Natural killer cell treated with Interleukin-12 subunit alpha and Interleukin-12 subunit beta and Interleukin-15 and Interleukin-18, amount 100 ng/mL, for 72 hours (primary cell): ENCODE data around the gene G3BP2. TPM values are rescaled to one million over a fixed set of nuclear protein-coding genes. Genes with fewer than 3 reads are reported as not detected.
A peak's percentile ranks its signal among the peaks of the same experiment; 100 is the strongest.

Experiments
- ATAC-seq, 2 donors: fragments of 150-1000 bp; cut with Tn5 transposase in 1 of 2; sonication (Bioruptor Pico), chemical (Tn5 transposase) in 1 of 2; 2 replicates each; pipeline ENCODE4 v1.10.0; 2021
- DNase-seq: peaks from one replicate; pipeline ENCODE4 v3.0.0; 2022; ENCODE audit warnings: low spot score
- H3K27ac Mint-ChIP-seq, 2 donors: 1 replicate in 1 of 2; 2 replicates in 1 of 2; pipeline ENCODE4 v1.8.0; 2022; ENCODE audit warnings: mixed read lengths in 2 of 2, mild to moderate bottlenecking in 1 of 2, moderate library complexity in 1 of 2
- H3K27me3 Mint-ChIP-seq, 2 donors: 1 replicate in 1 of 2; 2 replicates in 1 of 2; pipeline ENCODE4 v1.8.0; 2022; ENCODE audit warnings: mixed read lengths in 2 of 2
- H3K36me3 Mint-ChIP-seq: one replicate; pipeline ENCODE4 v1.8.0; 2022; ENCODE audit warnings: mixed read lengths
- H3K4me1 Mint-ChIP-seq, 2 donors: 1 replicate in 1 of 2; 2 replicates in 1 of 2; pipeline ENCODE4 v1.8.0; 2022; ENCODE audit warnings: low read depth in 2 of 2, mixed read lengths in 2 of 2, mild to moderate bottlenecking in 1 of 2
- H3K4me3 Mint-ChIP-seq: one replicate; pipeline ENCODE4 v1.8.0; 2022; ENCODE audit warnings: mixed read lengths
- H3K9me3 Mint-ChIP-seq: 2 replicates; pipeline ENCODE4 v1.8.0; 2022; ENCODE audit warnings: mixed read lengths
- total RNA-seq, 2 donors: library from RNA; stranded (reverse); gene quantifications; one replicate each; pipeline ENCODE4 v1.2.3, GENCODE V29; 2022

G3BP2 gene
- total RNA-seq, 2 donors from 2014 or later, result 107 to 159 TPM

DNA sequence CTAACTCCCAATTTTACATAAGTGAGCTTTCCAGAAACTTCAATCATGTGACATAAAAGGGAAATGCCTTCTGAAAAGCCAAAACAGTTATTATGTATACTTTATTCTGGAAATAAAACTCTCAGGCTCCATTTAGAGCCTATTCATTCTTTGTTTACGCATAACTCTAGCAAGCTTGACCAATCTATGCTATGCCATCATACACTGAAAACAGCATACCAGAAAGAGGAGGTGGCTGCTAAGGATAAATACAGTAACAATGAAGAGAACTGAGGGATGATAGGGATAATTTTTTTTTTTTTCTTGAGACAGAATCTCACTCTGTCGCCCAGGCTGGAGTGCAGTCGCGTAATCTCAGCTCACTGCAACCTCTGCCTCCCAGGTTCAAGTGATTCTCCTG is 67.3 kb downstream of the G3BP2 start:
- Mint-ChIP-seq H3K4me3 (no peak overlapping the region), H3K9me3 (no peaks in the 10 kb centered on the region), H3K27ac (no peak overlapping the region), H3K27me3 (no peaks in the 10 kb centered on the region), H3K4me1 (no peaks in the 10 kb centered on the region), H3K36me3 (no peaks in the 10 kb centered on the region)
- DNase-seq (no peak), ATAC-seq (no peak)

DNA sequence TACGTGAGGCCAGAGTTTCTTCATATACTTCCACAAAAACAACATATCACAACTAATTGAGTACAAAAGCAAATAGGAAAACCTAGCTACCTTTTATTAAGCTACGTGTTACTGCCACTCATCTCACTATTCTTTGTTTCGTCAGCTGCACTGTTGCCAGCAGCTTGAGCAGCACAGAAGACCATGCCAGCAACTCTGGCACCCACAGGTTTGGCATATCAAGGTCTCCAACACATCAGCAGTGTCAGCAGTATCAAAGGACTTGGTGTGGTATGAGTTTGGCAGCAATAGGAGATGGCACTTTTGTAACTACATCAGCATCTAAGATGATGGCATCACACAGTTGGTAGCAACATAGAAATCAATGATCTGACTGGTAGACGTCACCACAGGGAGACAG is 73.6 kb downstream of the G3BP2 start:
- Mint-ChIP-seq H3K36me3 (no peaks in the 10 kb centered on the region), H3K4me3 (no peak overlapping the region), H3K4me1 (no peaks in the 10 kb centered on the region), H3K9me3 (no peaks in the 10 kb centered on the region), H3K27ac (no peak overlapping the region), H3K27me3 (peaks cover 0 to 4% of the 10 kb centered on the region in 2 donors)
- DNase-seq (no peak), ATAC-seq (no peak)

DNA sequence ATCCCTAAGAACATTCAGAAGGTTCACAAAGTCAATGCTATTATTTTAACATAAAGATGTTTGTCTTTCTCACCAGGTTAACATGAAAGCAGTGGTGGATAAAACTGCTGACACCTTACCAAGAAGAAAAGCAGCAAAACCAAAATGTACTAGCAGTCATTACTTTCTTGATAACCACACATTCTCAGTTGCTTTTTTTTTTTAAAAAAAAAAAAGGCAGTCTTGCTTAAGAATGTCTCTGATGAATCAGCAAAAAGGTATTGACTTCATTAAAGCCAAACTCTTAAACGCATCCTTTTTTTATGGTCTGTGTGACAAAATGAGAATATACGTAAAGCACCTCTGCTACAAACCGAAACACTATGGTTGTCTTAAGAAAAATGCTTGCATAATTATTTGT is 74.8 kb downstream of the G3BP2 start:
- H3K27me3 Mint-ChIP-seq, result peaks cover 0 to 4% of the 10 kb centered on the region in 2 donors
- peak overlapping the region in 1 of 2 donors; percentile 40 for H3K27ac Mint-ChIP-seq
- ATAC-seq (peak; percentile 28 to 46), DNase-seq (no peak)
- no peaks in the 10 kb centered on the region for H3K4me1 Mint-ChIP-seq
- no peaks in the 10 kb centered on the region for H3K36me3 Mint-ChIP-seq
- no peaks in the 10 kb centered on the region for H3K9me3 Mint-ChIP-seq
- no peak overlapping the region for H3K4me3 Mint-ChIP-seq

DNA sequence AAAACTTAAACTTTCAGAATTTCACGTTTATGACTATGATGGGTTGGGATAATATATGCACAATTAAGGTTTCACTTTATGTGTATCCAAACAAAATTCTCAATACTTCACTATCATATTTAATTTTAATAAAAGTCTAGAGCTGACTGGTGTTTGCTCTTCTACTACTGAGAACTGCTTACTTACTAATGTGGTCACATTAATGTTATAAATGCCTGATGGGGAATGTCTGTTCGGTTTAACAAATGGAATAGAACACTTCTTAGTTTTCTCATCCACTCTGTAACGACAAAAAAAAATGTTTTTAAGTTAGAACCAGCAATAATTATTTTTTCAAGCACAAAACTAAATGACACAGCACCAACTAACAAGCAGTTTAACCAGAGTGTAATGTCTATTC is 77.2 kb downstream of the G3BP2 start:
- ATAC-seq, result no peak

DNA sequence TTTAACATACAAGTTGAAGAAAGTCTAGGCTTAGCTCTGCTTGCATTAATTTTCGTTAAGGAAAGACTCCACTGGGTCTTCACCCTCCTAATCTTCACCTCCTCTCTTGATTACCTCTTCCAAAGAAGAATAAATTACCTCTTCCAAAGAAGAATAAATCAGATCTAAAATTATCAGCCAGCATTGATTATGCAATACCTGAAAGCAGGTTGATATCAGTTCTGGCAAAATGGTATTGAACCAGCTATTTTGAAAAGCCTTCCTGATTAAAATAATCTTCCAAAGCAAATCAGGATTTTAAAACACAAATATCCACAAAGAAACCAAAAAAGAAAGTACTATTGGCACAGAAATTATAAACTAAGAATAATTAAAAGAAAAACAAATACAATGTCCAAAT is 79.8 kb downstream of the G3BP2 start:
- Mint-ChIP-seq H3K36me3 (no peaks in the 10 kb centered on the region), H3K27me3 (no peaks in the 10 kb centered on the region), H3K4me1 (no peaks in the 10 kb centered on the region), H3K27ac (no peak overlapping the region), H3K9me3 (no peaks in the 10 kb centered on the region), H3K4me3 (no peak overlapping the region)
- DNase-seq (no peak), ATAC-seq (no peak)

More for the DNA sequence above, 77.2 kb downstream of the G3BP2 start:
- DNase-seq, result no peak
- Mint-ChIP-seq H3K27ac (no peak overlapping the region), H3K4me1 (no peaks in the 10 kb centered on the region), H3K9me3 (no peaks in the 10 kb centered on the region), H3K36me3 (no peaks in the 10 kb centered on the region), H3K4me3 (no peak overlapping the region), H3K27me3 (peaks cover 0 to 4% of the 10 kb centered on the region in 2 donors)

Other genes starting within 250 kb of the G3BP2 start
- gene RCHY1, start 159.0 kb downstream of the G3BP2 start, total RNA-seq, result 10 to 100 TPM; 40.6 to 47.8 TPM
- 10 to 100 TPM; 15.9 to 25.0 TPM for gene THAP6, start 158.9 kb downstream of the G3BP2 start, total RNA-seq
- gene ODAPH, start 117.3 kb downstream of the G3BP2 start, total RNA-seq, result 10 to 100 TPM in 1 of 2 donors, 1 to 10 TPM in 1; 6.2 to 13.0 TPM
- under 1 TPM; 0.14 to 0.36 TPM for gene CDKL2, start 42.9 kb downstream of the G3BP2 start, total RNA-seq
- 10 to 100 TPM; 49.6 to 59.4 TPM for gene USO1, start 51.2 kb upstream of the G3BP2 start, total RNA-seq
- gene PPEF2, start 229.0 kb upstream of the G3BP2 start, total RNA-seq, result not detected